RWPE1 (cell line): Measurements from ENCODE around the gene MDM2.

Source experiments
- CTCF ChIA-PET: fragments of 350-600 bp; sonication (Branson Sonifier 250); formaldehyde crosslinking; extraction: SDS; loops from one replicate; lab custom pipeline; 2021; lab: Yijun Ruan, JAX
- POLR2A ChIA-PET: fragments of 400-600 bp; formaldehyde crosslinking; extraction: SDS; loops from one replicate; lab custom pipeline; 2020; ENCODE audit warnings: antibody characterized with exemption; ENCODE audit not compliant: low non-redundant PET; lab: Yijun Ruan, JAX
- DNase-seq: peaks from one replicate; pipeline ENCODE4 v3.0.0; 2012; ENCODE audit warnings: low spot score
- H3K27ac ChIP-seq: fragments of 450-650 bp; 2 replicates; pipeline ENCODE4 v1.5.1; 2017
- CTCF ChIP-seq: fragments of 450-650 bp; conservative IDR thresholded peaks from 2 replicates; pipeline ENCODE4 v1.5.1; 2017; ENCODE audit warnings: low read depth, mild to moderate bottlenecking

MDM2 gene

GRCh38 chr12:68781728-68782127 is 26.2 kb upstream of the MDM2 start:
- TF ChIP-seq CTCF: no peak
- CTCF ChIA-PET: interaction anchor here (1.1 kb wide), 1 partner anchor 40 kb away, joined by 3 read pairs; no protein-coding TSS in a partner anchor
- H3K27ac ChIP-seq: no peak overlapping the region
- DNase-seq: no peak
- POLR2A ChIA-PET: no interaction called here

DNA sequence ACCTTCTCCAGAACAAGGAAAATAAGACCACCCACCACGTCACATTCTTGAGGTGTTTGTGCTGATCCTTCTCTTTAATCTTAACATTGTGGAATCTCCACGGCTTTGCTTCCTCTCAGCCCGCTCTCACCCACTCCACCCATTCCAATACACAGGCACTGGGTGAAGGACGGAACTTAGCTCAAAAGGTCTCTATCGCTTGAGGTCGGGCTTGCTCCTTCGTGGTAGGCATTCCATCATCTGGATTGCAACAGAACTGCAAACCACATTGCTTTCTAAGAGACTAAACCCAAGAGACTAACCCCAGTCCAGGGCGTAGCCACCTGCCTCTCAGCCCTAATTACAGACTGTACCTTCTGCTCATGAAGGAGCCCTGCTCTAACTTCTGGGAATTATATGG is 24.0 kb upstream of the MDM2 start:
- no peak overlapping the region for H3K27ac ChIP-seq
- TF ChIP-seq CTCF: no peak
- ChIA-PET CTCF (no interaction called here), POLR2A (no interaction called here)
- DNase-seq: no peak

DNA sequence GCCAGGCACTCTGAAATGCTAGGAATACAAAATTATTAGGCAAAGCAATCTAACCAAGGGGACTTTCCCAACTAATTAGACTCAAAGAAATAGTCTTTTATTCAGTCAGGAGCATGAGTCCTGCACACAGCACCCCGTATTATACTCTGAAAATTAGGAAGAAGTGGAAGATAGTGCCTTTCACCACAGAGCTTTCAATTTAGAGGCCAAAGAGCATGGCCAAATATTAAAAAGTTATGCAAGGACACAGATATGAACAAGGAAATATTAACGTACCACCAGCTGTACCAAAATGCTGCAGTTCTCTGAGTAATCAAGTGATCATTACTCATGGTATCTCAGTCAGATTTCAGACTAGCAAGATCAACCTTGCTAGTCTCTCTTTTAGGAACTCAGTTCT is 22.6 kb upstream of the MDM2 start:
- peak; percentile 34 for DNase-seq
- CTCF ChIA-PET: interaction anchor here (0.7 kb wide), 1 partner anchor 376 kb away, joined by 3 read pairs; no protein-coding TSS in a partner anchor
- TF ChIP-seq CTCF: no peak
- H3K27ac ChIP-seq: peak overlapping the region; percentile 40; the same call in 1 of the 2 replicates
- POLR2A ChIA-PET: no interaction called here

GRCh38 chr12:68785823-68786222 is 22.2 kb upstream of the MDM2 start:
- peak overlapping the region; percentile 62; the same call in 1 of the 2 replicates for H3K27ac ChIP-seq
- TF ChIP-seq CTCF: no peak
- no peak for DNase-seq
- CTCF ChIA-PET: interaction anchor here (0.6 to 0.7 kb wide), 2 partner anchors 272 to 376 kb away, joined by 3 to 7 read pairs; no protein-coding TSS in a partner anchor
- POLR2A ChIA-PET: no interaction called here

GRCh38 chr12:68786929-68787328 is 21.0 kb upstream of the MDM2 start:
- DNase-seq: no peak
- POLR2A ChIA-PET: interaction anchor here (0.7 to 0.8 kb wide), 2 partner anchors 21 to 27 kb away, joined by 4 to 5 read pairs; partner anchors contain the start of gene MDM2
- no peak for TF ChIP-seq CTCF
- CTCF ChIA-PET: interaction anchor here (0.6 to 0.7 kb wide), 2 partner anchors 43 to 1267 kb away, joined by 3 read pairs; no protein-coding TSS in a partner anchor
- H3K27ac ChIP-seq: peak overlapping the region; percentile 62

DNA sequence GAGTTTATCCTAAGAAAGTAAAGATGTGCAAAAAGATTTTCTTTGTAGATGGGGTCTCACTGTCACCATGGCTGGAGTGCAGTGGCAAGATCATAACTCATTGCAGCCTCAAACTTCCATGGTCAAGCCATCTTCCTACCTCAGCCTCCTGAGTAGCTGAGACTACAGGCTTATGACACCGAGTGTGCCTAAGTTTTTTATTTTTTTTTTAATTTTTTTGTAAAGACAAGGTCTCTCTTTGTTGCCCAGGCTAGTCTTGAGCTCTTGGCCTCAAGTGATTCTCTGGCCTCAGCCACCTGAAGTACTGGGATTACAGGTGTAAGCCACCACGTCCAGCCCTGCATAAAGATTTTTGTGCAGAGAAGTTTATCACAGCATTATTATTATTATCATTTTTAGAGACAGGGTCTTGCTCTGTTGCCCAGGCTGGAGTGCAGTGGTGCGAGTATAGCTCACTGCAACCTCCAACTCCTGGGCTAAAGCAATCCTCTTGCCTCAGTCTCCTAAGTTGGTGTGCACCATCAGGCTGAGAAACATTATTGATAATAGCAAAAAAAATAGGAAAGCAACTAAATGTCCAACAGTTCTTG is 19.3 kb upstream of the MDM2 start:
- no peak overlapping the region for H3K27ac ChIP-seq

More for the DNA sequence above, 19.3 kb upstream of the MDM2 start:
- no peak for DNase-seq
- TF ChIP-seq CTCF: no peak
- ChIA-PET CTCF (interaction anchor here (0.7 kb wide), 1 partner anchor 19 kb away, joined by 4 read pairs; the partner anchor contains the start of gene MDM2), POLR2A (no interaction called here)
